Measurements from ENCODE around the gene IL1B. TPM values are rescaled to one million over a fixed set of nuclear protein-coding genes. Genes with fewer than 3 reads are reported as not detected.

IL1B gene
- total and polyA plus RNA-seq, 2 donors (not counting 3 experiments of a cell fraction or from before 2014, with no cell fraction given), result 0.25 TPM; not detected in 1

DNA sequence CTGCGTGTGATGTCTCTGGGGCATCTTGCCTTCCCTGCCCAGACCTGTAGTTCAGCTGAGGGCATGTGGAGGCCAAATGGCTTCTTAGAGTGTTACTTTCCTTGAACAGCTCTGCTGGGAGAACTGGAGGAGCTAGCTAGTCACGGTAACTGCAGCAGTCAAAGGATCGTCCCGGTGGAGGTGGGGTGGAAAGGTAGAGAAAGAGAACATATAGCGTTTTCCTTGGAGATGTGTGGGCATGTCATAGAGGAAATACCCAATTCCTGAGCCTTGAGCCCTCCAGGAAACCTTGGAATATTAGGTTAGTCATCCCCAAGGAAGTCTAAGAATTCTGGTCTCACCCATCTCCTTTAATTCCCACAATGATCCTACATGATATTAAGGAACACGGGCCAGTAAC lies 40.8 kb upstream of the IL1B start:
- Histone ChIP-seq H3K27ac (ENCODE audit: insufficient read depth, low read depth, low read length) (no peak overlapping the region), H3K27me3 (ENCODE audit: control insufficient read depth in 2 of 2, insufficient read depth in 2 of 2, low read length in 2 of 2) (peaks cover 2 to 3% of the 10 kb centered on the region in 2 experiments), H3K9ac (replicated peaks; ENCODE audit: extremely low read depth, insufficient read depth, low read length) (no peak overlapping the region), H3K4me2 (ENCODE audit: insufficient read depth, low read length) (no peak overlapping the region), H4K20me1 (replicated peaks; ENCODE audit: control insufficient read depth, extremely low read depth, insufficient read depth, low read length) (no peaks in the 10 kb centered on the region), H3K4me3 (replicated peaks in 1 of 3; ENCODE audit: insufficient read depth in 1 of 3, low read depth in 1 of 3, low read length in 3 of 3) (no peak overlapping the region), H3K9me3 (replicated peaks; ENCODE audit: control insufficient read depth, insufficient read depth, low read length) (no peaks in the 10 kb centered on the region), H3K4me1 (ENCODE audit: control insufficient read depth, extremely low read depth, insufficient read depth, low read length) (peaks cover 23% of the 10 kb centered on the region), H3K79me2 (ENCODE audit: control insufficient read depth, insufficient read depth, low read length) (no peaks in the 10 kb centered on the region), H2AFZ (ENCODE audit: low read depth, low read length) (no peak overlapping the region), H3K9me1 (replicated peaks; ENCODE audit: control insufficient read depth, extremely low read depth, insufficient read depth, low read length) (no peaks in the 10 kb centered on the region), H3K36me3 (ENCODE audit: control insufficient read depth in 2 of 2, extremely low read depth in 1 of 2, insufficient read depth in 2 of 2, low read length in 2 of 2) (no peaks in the 10 kb centered on the region)
- TF ChIP-seq POLR2AphosphoS5 (IDR thresholded peaks at IDR 0.05; ENCODE audit: insufficient read depth, low read depth, low read length) (no peak), JUN (IDR thresholded peaks at IDR 0.05; ENCODE audit: borderline replicate concordance, insufficient read depth, insufficient read length, low read depth) (no peak), FOS (IDR thresholded peaks at IDR 0.05; ENCODE audit: borderline replicate concordance, insufficient read depth, low read length) (no peak), GATA2 (IDR thresholded peaks at IDR 0.05; ENCODE audit: insufficient read depth, insufficient read length, low read depth, low read length) (no peak), MYC (IDR thresholded peaks at IDR 0.05; ENCODE audit: low read depth, low read length) (no peak), EZH2 (IDR thresholded peaks at IDR 0.05; ENCODE audit: borderline replicate concordance, low read depth, low read length, severe bottlenecking) (no peak)
- TF ChIP-seq, protein P1, sequence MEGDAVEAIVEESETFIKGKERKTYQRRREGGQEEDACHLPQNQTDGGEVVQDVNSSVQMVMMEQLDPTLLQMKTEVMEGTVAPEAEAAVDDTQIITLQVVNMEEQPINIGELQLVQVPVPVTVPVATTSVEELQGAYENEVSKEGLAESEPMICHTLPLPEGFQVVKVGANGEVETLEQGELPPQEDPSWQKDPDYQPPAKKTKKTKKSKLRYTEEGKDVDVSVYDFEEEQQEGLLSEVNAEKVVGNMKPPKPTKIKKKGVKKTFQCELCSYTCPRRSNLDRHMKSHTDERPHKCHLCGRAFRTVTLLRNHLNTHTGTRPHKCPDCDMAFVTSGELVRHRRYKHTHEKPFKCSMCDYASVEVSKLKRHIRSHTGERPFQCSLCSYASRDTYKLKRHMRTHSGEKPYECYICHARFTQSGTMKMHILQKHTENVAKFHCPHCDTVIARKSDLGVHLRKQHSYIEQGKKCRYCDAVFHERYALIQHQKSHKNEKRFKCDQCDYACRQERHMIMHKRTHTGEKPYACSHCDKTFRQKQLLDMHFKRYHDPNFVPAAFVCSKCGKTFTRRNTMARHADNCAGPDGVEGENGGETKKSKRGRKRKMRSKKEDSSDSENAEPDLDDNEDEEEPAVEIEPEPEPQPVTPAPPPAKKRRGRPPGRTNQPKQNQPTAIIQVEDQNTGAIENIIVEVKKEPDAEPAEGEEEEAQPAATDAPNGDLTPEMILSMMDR (IDR thresholded peaks at IDR 0.05; ENCODE audit: extremely low read depth in 1 of 2, insufficient read depth in 1 of 2, low read depth in 1 of 2, low read length in 2 of 2), result no peak
- intact Hi-C loops (cut with micrococcal nuclease) (no loop called here), dilution Hi-C loops (cut with MboI; ENCODE audit: extremely low pct_ligation_motif_present, low sequenced_read_pairs) (no loop called here)
- CTCF ChIA-PET, result interaction anchor here (1.4 kb wide), 1 partner anchor 128 kb away, joined by 8 read pairs; no protein-coding TSS in a partner anchor
- POLR2A ChIA-PET, result no interaction called here
- no peak for DNase-seq (ENCODE audit: low read depth, low spot score)
- BruUV-seq (replicated peaks), result no TSS peak
- no peak for FAIRE-seq
